Left colon (tissue), 2 donors: Measurements from ENCODE around the gene CAND2. TPM values are rescaled to one million over a fixed set of nuclear protein-coding genes. Genes with fewer than 3 reads are reported as not detected.
A peak's percentile ranks its signal among the peaks of the same experiment; 100 is the strongest.
"Not testable (repeated sequence)": the region's sequence is repeated elsewhere in the genome, so short reads cannot be mapped to it uniquely, and the experiment has no call there.

Source experiments
- ATAC-seq: fragments of 200-7000 bp; cut with Tn5 transposase; one replicate; pipeline ENCODE4 v1.9.1; 2020; ENCODE audit warnings: mild to moderate bottlenecking, moderate library complexity
- DNase-seq, 2 donors: peaks; one replicate each; pipeline ENCODE4 v3.0.0-alpha.2; 2020
- intact Hi-C, 2 donors: fragments of 100-400 bp; cut with DNase I in 1 of 2; cut with micrococcal nuclease in 1 of 2; formaldehyde crosslinking; loops; one replicate each; pipeline versions ENCODE4 v1.11.2 to v1.14.0; 2022; cut with DNase I, micrococcal nuclease
- total RNA-seq, 2 donors: library from RNA; stranded (reverse); fragmentation: NEBNext Ultra II Directional; extraction: Animal tissue kit (Norgen Biotek cat#: 25700); gene quantifications; one replicate each; pipeline ENCODE4 v1.2.1, GENCODE V29; 2021
- donor health status: DM: no; HTN: no; CAD: no.
- donor health status: DM: yes; HTN: yes; CAD: no.

Gene CAND2
- total RNA-seq, 2 donors from 2014 or later = 0.64 to 2.2 TPM

- DNase-seq = no peak
- intact Hi-C loops = no loop called here
- no peak for ATAC-seq
Observed at GRCh38 chr3:12768579-12769527, 27.6 kb upstream of the CAND2 start.

- intact Hi-C loops = no loop called here
- no peak for DNase-seq
- ATAC-seq = no peak
Observed at GRCh38 chr3:12769761-12770160, 26.7 kb upstream of the CAND2 start.

DNA sequence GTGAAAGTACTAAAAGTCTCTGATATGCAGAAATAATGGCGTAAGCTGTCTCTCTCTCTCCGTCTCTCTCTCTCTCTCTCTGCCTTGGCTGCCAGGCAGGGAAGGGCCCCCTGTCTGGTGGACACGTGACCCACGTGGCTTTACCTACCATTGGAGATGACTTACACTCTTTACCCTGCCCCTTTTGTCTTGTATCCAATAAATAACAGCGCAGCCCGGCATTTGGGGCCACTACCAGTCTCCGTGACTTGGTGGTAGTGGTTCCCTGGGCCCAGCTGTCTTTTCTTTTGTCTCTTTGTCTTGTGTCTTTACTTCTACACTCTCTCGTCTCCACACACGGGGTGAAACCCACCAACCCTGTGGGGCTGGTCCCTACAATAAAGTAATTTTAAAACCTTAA, 25.2 kb upstream of the CAND2 start:
- intact Hi-C loops = no loop called here
- DNase-seq = no peak
- no peak for ATAC-seq

DNA sequence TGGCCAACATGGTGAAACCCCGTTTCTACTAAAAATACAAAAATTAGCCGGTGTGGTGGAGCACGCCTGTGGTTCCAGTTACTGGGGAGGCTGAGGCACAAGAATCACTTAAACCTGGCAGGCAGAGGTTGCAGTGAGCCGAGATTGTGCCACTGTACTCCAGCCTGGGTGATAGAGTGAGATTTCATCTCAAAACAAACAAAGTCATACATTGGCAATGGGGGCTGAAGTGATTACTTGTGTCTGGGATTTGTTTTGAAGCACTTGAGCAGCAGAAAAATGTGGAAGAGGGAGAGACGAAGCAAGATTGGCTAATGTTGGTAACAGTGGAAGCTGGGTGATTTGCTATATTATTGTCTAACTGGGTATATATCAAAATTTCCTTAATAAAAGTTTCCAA, 24.0 kb upstream of the CAND2 start:
- no peak for ATAC-seq
- no peak for DNase-seq
- intact Hi-C loops = no loop called here

DNA sequence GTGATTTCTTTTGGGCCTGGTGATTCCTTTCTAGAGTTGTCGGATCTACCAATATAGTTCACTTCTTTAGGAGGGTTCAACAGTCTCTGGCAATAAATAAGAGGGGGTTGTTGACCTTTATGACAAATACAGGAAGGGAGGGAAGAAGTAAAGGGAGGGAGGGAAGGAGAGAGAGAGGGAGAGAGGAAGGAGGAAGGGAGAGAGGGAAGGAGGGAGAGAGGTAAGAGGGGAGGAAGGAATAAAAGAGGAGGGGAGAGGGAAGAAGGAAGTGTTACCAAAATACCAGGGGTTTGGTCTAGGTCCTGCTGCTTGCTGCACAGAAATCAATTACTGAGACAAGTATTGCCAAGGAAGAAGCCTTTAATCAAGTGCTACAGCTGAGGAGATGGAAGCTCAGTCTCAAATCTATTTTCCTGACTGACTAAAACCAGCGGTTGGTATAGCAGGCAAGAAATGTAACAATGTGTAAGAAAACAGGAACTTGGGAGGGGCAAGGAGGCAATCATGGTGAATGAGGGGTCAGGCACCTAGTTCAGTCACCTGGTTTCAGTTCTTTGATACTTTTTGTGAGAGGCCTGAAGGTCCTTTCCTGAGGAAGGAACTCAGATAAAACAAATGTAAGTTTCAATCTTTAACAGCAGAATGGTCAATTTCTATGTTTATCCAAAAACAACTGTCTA, 23.3 kb upstream of the CAND2 start:
- ATAC-seq = no peak
- intact Hi-C loops = no loop called here
- DNase-seq = no peak

- no peak for DNase-seq
- no peak for ATAC-seq
- intact Hi-C loops = no loop called here
Observed at GRCh38 chr3:12773710-12774086, 22.8 kb upstream of the CAND2 start.

GRCh38 chr3:12774619-12775018, 21.9 kb upstream of the CAND2 start:
- intact Hi-C loops = no loop called here
- ATAC-seq = no peak
- no peak for DNase-seq

DNA sequence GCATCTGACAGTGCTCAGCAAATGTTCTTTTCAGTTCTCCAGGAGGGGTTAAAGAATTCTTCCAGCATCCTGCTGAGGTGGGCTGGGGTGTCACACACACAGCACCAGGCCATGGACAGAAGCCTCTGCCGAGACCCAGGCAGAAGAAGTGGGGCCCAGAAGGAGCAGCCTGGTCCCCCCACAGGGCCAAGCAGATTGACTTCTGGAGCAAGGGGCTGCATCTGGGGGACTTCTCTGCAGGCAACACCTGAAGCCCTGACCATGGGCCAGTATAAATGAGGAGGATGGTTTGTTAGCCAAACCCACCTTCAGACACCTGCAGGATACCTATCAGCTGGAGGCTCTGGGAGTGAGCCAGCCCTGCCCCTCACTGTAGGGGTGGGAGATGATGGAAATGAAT, 21.3 kb upstream of the CAND2 start:
- DNase-seq (no peak), ATAC-seq (no peak)
- intact Hi-C loops = no loop called here

DNA sequence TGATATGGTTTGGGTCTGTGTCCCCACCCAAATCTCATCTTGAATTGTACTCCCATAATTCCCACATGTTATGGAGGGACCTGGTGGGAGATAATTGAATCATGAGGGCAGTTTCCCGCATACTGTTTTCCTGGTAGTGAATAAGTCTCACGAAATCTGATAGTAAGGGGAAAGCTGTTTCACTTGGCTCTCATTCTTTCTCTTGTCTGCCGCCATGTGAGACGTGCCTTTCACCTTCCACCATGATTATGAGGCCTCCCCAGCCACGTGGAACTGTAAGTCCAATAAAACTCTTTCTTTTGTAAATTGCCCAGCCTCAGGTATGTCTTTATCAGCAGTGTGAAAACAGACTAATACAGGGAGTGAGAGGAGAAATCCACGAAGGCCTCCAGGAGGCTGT, 20.5 kb upstream of the CAND2 start:
- DNase-seq, ATAC-seq, intact Hi-C loops: not testable (repeated sequence)

GRCh38 chr3:12777171-12777570, 19.3 kb upstream of the CAND2 start:
- DNase-seq (no peak), ATAC-seq (no peak)
- intact Hi-C loops = no loop called here

- intact Hi-C loops = no loop called here
- DNase-seq (no peak), ATAC-seq (no peak)
Observed at GRCh38 chr3:12780751-12781150, 15.7 kb upstream of the CAND2 start.

- intact Hi-C loops = no loop called here
- ATAC-seq (no peak), DNase-seq (no peak)
Observed at GRCh38 chr3:12782172-12782815, 14.2 kb upstream of the CAND2 start.

DNA sequence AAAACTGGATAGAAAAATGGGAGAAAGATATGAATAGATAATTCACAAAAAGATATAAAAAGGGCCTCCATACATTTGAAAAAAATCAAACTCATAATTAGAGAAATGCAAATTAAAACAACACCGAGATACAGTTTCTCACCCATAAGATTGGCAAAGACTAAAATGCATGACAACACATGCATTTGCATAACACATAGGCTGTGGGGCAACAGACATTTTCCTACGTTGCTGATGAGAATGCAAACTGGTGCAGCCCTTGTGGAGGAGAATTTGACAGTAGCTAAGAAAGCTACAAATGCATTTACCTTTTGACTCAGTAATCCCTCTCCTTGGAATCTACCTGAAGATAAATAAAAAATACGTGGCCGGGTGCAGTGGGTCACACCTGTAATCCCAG, 11.4 kb upstream of the CAND2 start:
- no peak for DNase-seq
- intact Hi-C loops = no loop called here

DNA sequence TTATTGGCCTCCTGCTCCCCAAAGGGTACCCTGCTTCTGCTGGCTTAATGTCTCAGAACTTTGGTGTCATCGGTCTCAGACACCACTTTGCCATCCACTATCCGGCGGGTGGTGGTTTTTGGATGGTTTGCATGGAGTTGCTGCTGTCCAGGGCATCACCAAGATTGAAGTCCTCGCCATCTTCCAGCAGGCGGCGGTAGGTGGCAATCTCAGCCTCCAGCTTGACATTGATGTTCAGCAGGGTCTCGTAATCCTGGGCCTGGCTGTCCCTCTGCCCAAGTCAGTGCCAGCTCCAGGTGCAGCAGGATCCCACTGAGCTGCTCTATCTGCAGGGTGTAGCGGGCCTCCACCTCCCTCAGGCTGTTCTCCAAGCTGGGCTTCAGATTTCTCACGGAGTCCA, 9.1 kb upstream of the CAND2 start:
- ATAC-seq, intact Hi-C loops: not testable (repeated sequence)
- DNase-seq = peak in 1 of 2 donors; percentile 39

More for the DNA sequence above, 11.4 kb upstream of the CAND2 start:
- no peak for ATAC-seq

DNA sequence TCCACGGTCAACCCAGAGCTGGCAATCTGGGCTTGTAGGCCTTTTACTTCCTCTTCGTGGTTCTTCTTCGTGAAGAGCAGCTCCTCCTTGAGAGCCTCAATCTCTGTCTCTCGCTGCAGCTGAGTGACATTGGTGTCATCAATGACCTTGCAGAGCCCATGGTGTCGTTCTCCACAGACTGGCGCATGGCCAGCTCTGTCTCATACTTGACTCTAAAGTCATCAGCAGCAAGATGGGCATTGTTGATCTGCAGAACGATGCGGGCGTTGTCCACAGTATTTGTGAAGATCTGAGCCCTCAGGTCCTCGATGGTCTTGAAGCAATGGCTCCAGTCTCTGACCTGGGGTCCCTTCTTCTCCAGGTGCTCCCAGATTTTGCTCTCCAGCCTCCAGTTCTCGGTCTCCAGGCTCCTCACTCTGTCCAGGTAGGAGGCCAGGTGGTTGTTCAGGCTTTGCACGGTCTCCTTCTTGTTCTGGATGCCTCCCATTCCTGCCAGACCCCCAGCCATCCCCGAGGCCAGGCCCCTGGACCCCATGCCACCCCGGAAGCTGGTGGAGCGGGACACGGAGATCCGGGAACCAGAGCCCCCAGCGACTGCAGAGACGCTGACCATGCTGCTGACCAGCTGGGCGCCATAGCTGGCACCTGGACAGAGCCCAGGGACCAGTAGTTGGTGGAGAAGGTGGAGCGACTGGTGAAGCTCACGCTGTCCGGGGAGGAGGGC, 8.4 kb upstream of the CAND2 start:
- DNase-seq, ATAC-seq, intact Hi-C loops: not testable (repeated sequence)

DNA sequence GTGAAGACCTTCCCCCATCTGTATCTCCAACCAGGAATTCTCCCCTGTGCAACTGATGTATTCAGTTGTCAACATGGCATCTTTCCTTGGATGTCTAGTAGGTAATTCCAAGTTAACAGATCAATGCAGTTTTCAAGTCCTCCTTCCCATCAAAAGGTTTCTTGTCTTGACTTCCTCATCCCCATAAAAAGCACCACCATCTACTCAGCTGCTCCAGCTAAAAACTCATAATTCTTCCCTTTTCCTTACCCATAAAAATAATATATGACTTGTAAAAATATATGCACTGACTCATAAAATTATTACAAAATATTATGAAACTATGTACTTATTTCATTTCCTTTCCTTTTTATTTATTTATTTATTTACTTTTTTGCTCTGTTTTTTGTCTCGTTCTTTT, 5.0 kb upstream of the CAND2 start:
- intact Hi-C loops = no loop called here
- DNase-seq = no peak
- no peak for ATAC-seq

- DNase-seq = no peak
- no peak for ATAC-seq
- intact Hi-C loops = no loop called here
Observed at GRCh38 chr3:12793701-12794100, 2.8 kb upstream of the CAND2 start.

GRCh38 chr3:12797124-12797891, 828 bp downstream of the CAND2 start:
- no peak for DNase-seq
- intact Hi-C loops = no loop called here
- ATAC-seq = no peak
